K562 (cell line): Measurements from ENCODE around the gene ALPP.

Experiments used
- CHD4 ChIP-seq: fragments of 200-600 bp; sonication (generic); IDR thresholded peaks from 3 replicates; pipeline ENCODE4 v1.6.1; 2012; ENCODE audit warnings: low read depth, mild to moderate bottlenecking, mixed read lengths, low read length, inconsistent platforms; ENCODE audit not compliant: insufficient read depth, insufficient replicate concordance, poor library complexity, severe bottlenecking
- E2F8 ChIP-seq: fragments of 450-650 bp; IDR thresholded peaks from 2 replicates; pipeline ENCODE4 v1.7.1; 2018; ENCODE audit warnings: mild to moderate bottlenecking, low read depth; ENCODE audit not compliant: partially characterized antibody
- KDM2B ChIP-seq: fragments of 250-450 bp; sonication (Bioruptor Pico); IDR thresholded peaks from 2 replicates; pipeline ENCODE4 v1.8.0; 2021; ENCODE audit warnings: mild to moderate bottlenecking, moderate library complexity
- NCOA1 ChIP-seq: fragments of 450-650 bp; IDR thresholded peaks from 2 replicates; pipeline ENCODE4 v1.6.1; 2016; ENCODE audit warnings: low read depth
- SMARCA4 ChIP-seq: fragments of 450-650 bp; IDR thresholded peaks from 2 replicates; pipeline ENCODE4 v1.6.1; 2016
- STAT5B ChIP-seq: fragments of 250-450 bp; sonication (Bioruptor Pico); IDR thresholded peaks from 2 replicates; pipeline ENCODE4 v1.8.0; 2021; ENCODE audit warnings: mild to moderate bottlenecking, inconsistent platforms
- USF1 ChIP-seq: sonication (generic); formaldehyde crosslinking; IDR thresholded peaks from 2 replicates; pipeline ENCODE4 v1.9.0; 2022; ENCODE audit warnings: mild to moderate bottlenecking, missing genetic modification reagents
- TF ChIP-seq, protein P1 (sequence below): IDR thresholded peaks from 3 replicates; pipeline ENCODE4 v1.6.1; 2011; ENCODE audit warnings: borderline replicate concordance, mild to moderate bottlenecking, moderate library complexity; ENCODE audit not compliant: insufficient read length; ENCODE audit errors: extremely low read depth

DNA sequence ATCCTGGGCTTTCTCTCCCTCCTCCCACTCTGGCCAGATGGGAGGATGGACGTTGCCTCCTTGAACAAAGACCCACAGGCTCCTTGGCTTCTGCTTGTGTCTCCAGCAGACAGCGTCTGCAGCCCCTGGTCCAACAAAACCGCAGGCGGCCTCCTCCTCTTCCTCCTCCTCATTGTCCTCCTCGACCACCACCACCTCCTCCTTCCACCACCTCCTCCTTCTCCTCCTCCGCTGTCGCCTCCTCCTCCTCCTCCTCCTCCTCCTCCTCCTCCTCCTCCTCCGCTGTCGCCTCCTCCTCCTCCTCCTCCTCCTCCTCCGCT, 45.7 kb upstream of the ALPP start:
- no peak for TF ChIP-seq SMARCA4
- TF ChIP-seq E2F8, result no peak
- TF ChIP-seq USF1 (CRISPR knock-in tag), result no peak
- TF ChIP-seq NCOA1, result no peak
- TF ChIP-seq KDM2B (CRISPR knock-in tag), result no peak
- TF ChIP-seq STAT5B (CRISPR knock-in tag), result no peak
- TF ChIP-seq, protein P1, sequence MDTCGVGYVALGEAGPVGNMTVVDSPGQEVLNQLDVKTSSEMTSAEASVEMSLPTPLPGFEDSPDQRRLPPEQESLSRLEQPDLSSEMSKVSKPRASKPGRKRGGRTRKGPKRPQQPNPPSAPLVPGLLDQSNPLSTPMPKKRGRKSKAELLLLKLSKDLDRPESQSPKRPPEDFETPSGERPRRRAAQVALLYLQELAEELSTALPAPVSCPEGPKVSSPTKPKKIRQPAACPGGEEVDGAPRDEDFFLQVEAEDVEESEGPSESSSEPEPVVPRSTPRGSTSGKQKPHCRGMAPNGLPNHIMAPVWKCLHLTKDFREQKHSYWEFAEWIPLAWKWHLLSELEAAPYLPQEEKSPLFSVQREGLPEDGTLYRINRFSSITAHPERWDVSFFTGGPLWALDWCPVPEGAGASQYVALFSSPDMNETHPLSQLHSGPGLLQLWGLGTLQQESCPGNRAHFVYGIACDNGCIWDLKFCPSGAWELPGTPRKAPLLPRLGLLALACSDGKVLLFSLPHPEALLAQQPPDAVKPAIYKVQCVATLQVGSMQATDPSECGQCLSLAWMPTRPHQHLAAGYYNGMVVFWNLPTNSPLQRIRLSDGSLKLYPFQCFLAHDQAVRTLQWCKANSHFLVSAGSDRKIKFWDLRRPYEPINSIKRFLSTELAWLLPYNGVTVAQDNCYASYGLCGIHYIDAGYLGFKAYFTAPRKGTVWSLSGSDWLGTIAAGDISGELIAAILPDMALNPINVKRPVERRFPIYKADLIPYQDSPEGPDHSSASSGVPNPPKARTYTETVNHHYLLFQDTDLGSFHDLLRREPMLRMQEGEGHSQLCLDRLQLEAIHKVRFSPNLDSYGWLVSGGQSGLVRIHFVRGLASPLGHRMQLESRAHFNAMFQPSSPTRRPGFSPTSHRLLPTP, result no peak
- TF ChIP-seq CHD4, result no peak
